Endothelial cell of umbilical vein (primary cell): ENCODE data around the gene AGBL4.

ENCODE experiments used
- EZH2 ChIP-seq: IDR thresholded peaks from 2 replicates; pipeline ENCODE4 v1.6.1; 2012; ENCODE audit warnings: borderline replicate concordance, low read depth, mild to moderate bottlenecking, moderate library complexity, low read length, inconsistent platforms; ENCODE audit not compliant: severe bottlenecking
- FOS ChIP-seq: IDR thresholded peaks from 2 replicates; pipeline ENCODE4 v1.6.1; 2011; ENCODE audit warnings: mild to moderate bottlenecking, low read length, moderate library complexity, borderline replicate concordance; ENCODE audit not compliant: insufficient read depth
- MYC ChIP-seq: IDR thresholded peaks from one replicate; pipeline ENCODE4 v1.6.1; 2011; ENCODE audit warnings: mild to moderate bottlenecking, low read depth, low read length
- POLR2A ChIP-seq: IDR thresholded peaks from 2 replicates; pipeline ENCODE4 v1.6.1; 2012; ENCODE audit warnings: low read depth, mild to moderate bottlenecking, control low read depth, low read length
- POLR2AphosphoS5 ChIP-seq: IDR thresholded peaks from 2 replicates; pipeline ENCODE4 v1.6.1; 2012; ENCODE audit warnings: low read depth, mild to moderate bottlenecking, control low read depth, low read length, moderate library complexity; ENCODE audit not compliant: insufficient read depth
- TF ChIP-seq, protein P1 (sequence below), 2 donors: IDR thresholded peaks; 1 replicate in 1 of 2; 2 replicates in 1 of 2; pipeline ENCODE4 v1.5.1; 2011; ENCODE audit warnings: low read length in 2 of 2, mild to moderate bottlenecking in 2 of 2, moderate library complexity in 2 of 2, control low read depth in 1 of 2, inconsistent platforms in 1 of 2, low read depth in 1 of 2; ENCODE audit not compliant: insufficient read depth in 1 of 2; ENCODE audit errors: extremely low read depth in 1 of 2
- TF ChIP-seq, protein P2 (sequence below): IDR thresholded peaks from 2 replicates; pipeline ENCODE4 v1.6.1; 2011; ENCODE audit not compliant: insufficient read depth, insufficient read length

DNA sequence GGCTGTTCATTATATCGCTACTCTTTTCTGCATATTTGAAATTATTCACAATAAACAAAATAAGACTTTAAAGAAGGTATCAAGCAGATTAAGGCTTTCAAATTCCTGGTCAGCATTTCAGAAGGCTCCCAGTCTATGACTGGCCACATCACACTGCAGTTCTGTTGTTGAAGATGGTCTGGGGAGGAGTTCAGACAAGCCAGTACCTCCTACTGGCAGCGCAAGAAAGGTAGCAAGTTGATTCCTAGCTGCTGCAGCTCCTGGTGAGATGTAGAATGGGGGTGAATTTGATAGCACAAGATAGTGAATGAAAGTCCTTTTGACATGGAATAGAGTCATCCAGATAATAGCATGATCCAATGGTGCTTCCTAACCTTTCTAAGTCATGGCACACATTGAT lies 1158.8 kb downstream of the AGBL4 start:
- no peak for TF ChIP-seq EZH2
- TF ChIP-seq, protein P1, sequence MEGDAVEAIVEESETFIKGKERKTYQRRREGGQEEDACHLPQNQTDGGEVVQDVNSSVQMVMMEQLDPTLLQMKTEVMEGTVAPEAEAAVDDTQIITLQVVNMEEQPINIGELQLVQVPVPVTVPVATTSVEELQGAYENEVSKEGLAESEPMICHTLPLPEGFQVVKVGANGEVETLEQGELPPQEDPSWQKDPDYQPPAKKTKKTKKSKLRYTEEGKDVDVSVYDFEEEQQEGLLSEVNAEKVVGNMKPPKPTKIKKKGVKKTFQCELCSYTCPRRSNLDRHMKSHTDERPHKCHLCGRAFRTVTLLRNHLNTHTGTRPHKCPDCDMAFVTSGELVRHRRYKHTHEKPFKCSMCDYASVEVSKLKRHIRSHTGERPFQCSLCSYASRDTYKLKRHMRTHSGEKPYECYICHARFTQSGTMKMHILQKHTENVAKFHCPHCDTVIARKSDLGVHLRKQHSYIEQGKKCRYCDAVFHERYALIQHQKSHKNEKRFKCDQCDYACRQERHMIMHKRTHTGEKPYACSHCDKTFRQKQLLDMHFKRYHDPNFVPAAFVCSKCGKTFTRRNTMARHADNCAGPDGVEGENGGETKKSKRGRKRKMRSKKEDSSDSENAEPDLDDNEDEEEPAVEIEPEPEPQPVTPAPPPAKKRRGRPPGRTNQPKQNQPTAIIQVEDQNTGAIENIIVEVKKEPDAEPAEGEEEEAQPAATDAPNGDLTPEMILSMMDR (IDR thresholded peaks at IDR 0.05; ENCODE audit: extremely low read depth in 1 of 2, insufficient read depth in 1 of 2, low read depth in 1 of 2, low read length in 2 of 2), result no peak
- TF ChIP-seq POLR2A, result no peak
- TF ChIP-seq, protein P2, sequence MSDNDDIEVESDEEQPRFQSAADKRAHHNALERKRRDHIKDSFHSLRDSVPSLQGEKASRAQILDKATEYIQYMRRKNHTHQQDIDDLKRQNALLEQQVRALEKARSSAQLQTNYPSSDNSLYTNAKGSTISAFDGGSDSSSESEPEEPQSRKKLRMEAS, result no peak
- TF ChIP-seq POLR2AphosphoS5, result no peak
- TF ChIP-seq MYC, result no peak
- TF ChIP-seq FOS, result no peak
